ENCODE data around the gene RAPGEF3. TPM values are rescaled to one million over a fixed set of nuclear protein-coding genes. Genes with fewer than 3 reads are reported as not detected.

RAPGEF3 gene
- total RNA-seq, 1 donor from 2014 or later = 1.4 TPM

DNA sequence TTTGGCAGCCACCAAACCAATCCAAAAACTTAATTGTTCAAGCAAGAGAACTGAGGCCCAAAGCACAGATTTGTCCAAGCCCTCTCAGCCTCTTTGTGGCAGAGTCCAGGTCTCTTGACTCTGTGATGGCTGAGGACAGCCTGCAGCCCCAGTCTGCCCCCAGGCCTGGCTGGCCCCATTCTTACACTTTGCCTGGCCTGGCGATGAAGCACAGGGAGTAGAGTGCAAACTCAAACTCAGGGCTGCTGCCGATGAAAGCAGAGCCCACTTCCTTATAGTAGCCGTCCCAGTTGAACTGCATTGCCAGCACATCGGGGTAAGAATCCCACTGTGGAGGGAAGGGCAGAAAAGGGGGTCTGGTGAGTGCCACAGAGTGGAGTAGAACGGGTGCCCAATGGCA is 47.2 kb downstream of the RAPGEF3 start:
- peaks cover 12% of the 10 kb centered on the region for H3K4me1 Mint-ChIP-seq
- H3K9me3 Mint-ChIP-seq = no peaks in the 10 kb centered on the region
- H3K27me3 Mint-ChIP-seq (ENCODE audit: low read depth) = no peaks in the 10 kb centered on the region
- no peak for TF ChIP-seq CTCF (conservative IDR thresholded peaks at IDR 0.05)
- no peak for DNase-seq (ENCODE audit: low read depth, low spot score)
- H3K4me3 Mint-ChIP-seq = no peak overlapping the region
- peak overlapping the region; percentile 14 for H3K27ac Mint-ChIP-seq (ENCODE audit: unreplicated experiment)
- no peaks in the 10 kb centered on the region for H3K36me3 Mint-ChIP-seq (ENCODE audit: low read depth)

GRCh38 chr12:47710278-47710677 is 48.4 kb downstream of the RAPGEF3 start:
- Mint-ChIP-seq H3K27me3 (ENCODE audit: low read depth) (no peaks in the 10 kb centered on the region), H3K27ac (ENCODE audit: unreplicated experiment) (no peak overlapping the region), H3K36me3 (ENCODE audit: low read depth) (no peaks in the 10 kb centered on the region), H3K9me3 (no peaks in the 10 kb centered on the region), H3K4me1 (peaks cover 14% of the 10 kb centered on the region), H3K4me3 (no peak overlapping the region)
- no peak for DNase-seq (ENCODE audit: low read depth, low spot score)
- no peak for TF ChIP-seq CTCF (conservative IDR thresholded peaks at IDR 0.05)

DNA sequence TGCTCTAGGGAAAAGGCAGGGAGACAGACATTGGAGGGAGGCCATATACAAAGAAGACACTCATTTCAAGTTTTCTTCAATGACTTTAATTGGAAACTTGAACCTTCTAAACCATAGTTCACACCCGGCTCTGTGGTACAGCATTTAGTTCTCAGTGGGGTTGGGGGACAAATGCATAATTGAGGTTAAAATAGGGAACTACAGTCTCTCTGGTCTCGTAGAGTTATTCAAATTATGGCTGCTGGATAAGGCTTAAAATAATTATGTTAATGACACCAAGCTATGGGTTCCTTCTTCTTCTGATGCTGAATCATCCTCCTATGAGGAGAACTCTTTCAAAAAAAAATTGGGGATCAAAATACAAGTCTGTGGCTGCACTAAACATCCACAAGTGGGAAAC is 49.0 kb downstream of the RAPGEF3 start:
- Mint-ChIP-seq H3K27me3 (ENCODE audit: low read depth) (no peaks in the 10 kb centered on the region), H3K4me3 (peak overlapping the region; percentile 5), H3K27ac (ENCODE audit: unreplicated experiment) (no peak overlapping the region), H3K36me3 (ENCODE audit: low read depth) (no peaks in the 10 kb centered on the region), H3K4me1 (peaks cover 15% of the 10 kb centered on the region), H3K9me3 (no peaks in the 10 kb centered on the region)
- no peak for DNase-seq (ENCODE audit: low read depth, low spot score)
- no peak for TF ChIP-seq CTCF (conservative IDR thresholded peaks at IDR 0.05)

DNA sequence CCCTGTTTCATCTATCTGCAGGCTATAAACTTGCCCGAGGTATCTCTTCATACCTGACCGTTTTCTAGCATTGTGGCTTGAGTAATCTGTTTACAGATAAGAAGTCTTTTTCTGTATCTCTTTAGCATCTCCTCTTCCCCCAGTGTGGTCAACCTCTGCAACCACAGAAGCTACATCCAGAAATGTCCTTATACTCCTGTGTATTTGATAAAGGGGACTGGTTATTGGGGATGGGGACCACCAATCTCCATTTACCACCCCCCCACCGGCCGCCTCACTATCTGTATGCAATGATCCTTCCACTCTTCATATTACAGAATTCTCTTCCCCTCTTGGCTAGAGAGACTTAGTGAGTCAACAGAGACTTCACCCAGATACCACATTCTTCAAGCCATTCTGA is 49.4 kb downstream of the RAPGEF3 start:
- H3K9me3 Mint-ChIP-seq = no peaks in the 10 kb centered on the region

DNA sequence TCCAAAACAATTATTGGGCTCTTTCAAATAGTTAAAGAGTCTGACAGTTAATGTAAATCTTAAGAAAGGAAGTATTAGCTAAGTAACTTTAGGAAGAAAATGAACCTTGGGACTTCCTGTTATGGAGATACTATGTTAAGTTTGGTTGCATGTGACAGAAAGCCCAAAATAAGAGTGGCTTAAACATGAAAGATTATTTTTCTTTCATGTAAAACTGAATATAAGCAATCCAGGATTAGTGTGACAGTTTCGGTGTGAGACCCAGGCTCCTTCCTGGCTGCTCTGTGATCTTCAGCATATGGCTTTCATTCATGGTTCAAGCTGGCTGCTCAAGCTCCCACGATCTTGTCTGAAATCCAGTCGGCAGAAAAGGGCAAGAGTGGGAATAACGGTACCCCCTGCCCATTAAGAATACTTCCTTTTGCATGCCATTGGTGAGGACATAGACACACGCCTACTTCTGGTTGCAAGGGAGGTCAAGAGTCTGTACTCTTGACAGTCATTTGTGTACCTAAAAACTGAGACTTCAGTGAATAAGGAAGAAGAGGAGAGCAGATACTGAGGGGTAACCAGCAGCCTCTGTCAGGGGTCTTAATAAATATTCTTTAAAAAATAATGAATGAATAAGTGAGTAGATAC is 50.7 kb downstream of the RAPGEF3 start:
- no peaks in the 10 kb centered on the region for H3K9me3 Mint-ChIP-seq
- H3K4me1 Mint-ChIP-seq = peaks cover 27% of the 10 kb centered on the region
- H3K4me3 Mint-ChIP-seq = peak overlapping the region; percentile 6
- H3K36me3 Mint-ChIP-seq (ENCODE audit: low read depth) = no peaks in the 10 kb centered on the region
- no peak overlapping the region for H3K27ac Mint-ChIP-seq (ENCODE audit: unreplicated experiment)
- H3K27me3 Mint-ChIP-seq (ENCODE audit: low read depth) = no peaks in the 10 kb centered on the region
- DNase-seq (ENCODE audit: low read depth, low spot score) = no peak
- TF ChIP-seq CTCF (conservative IDR thresholded peaks at IDR 0.05) = no peak

More for the DNA sequence above, 49.4 kb downstream of the RAPGEF3 start:
- Mint-ChIP-seq H3K4me1 (peaks cover 16% of the 10 kb centered on the region), H3K27ac (ENCODE audit: unreplicated experiment) (no peak overlapping the region), H3K36me3 (ENCODE audit: low read depth) (no peaks in the 10 kb centered on the region), H3K4me3 (peak overlapping the region; percentile 5), H3K27me3 (ENCODE audit: low read depth) (no peaks in the 10 kb centered on the region)
- DNase-seq (ENCODE audit: low read depth, low spot score) = no peak
- no peak for TF ChIP-seq CTCF (conservative IDR thresholded peaks at IDR 0.05)
